Spleen (tissue), 11 donors: ENCODE results near the gene CNTNAP2. TPM values are rescaled to one million over a fixed set of nuclear protein-coding genes. Genes with fewer than 3 reads are reported as not detected.

Source experiments
- DNase-seq: peaks from one replicate; pipeline ENCODE4 v3.0.0-alpha.2; 2020
- H3K27ac ChIP-seq, 8 donors: fragments of 200-600 bp; sonication (generic) in 7 of 8; 1 replicate in 4 of 8; 2 replicates in 4 of 8; pipeline versions ENCODE4 v1.5.0 to v1.8.0; 2016 to 2021; ENCODE audit warnings: inconsistent platforms in 4 of 8, mild to moderate bottlenecking in 4 of 8, moderate library complexity in 1 of 8
- H3K27me3 ChIP-seq, 7 donors: fragments of 200-600 bp; sonication (generic) in 6 of 7; replicated peaks in 1 of 7; 1 replicate in 4 of 7; 2 replicates in 3 of 7; pipeline versions ENCODE4 v1.5.0 to v1.8.0; 2016 to 2021; ENCODE audit warnings: inconsistent platforms in 3 of 7, mild to moderate bottlenecking in 1 of 7
- H3K36me3 ChIP-seq, 6 donors: fragments of 200-600 bp; sonication (generic) in 5 of 6; 1 replicate in 4 of 6; 2 replicates in 2 of 6; pipeline versions ENCODE4 v1.5.0 to v1.8.0; 2016 to 2021; ENCODE audit warnings: inconsistent platforms in 2 of 6
- H3K4me1 ChIP-seq, 6 donors: fragments of 200-600 bp; sonication (generic) in 5 of 6; 1 replicate in 3 of 6; 2 replicates in 3 of 6; pipeline versions ENCODE4 v1.5.0 to v1.8.0; 2016 to 2021; ENCODE audit warnings: inconsistent platforms in 3 of 6
- H3K4me3 ChIP-seq, 8 donors: fragments of 200-600 bp; sonication (generic) in 7 of 8; 1 replicate in 4 of 8; 2 replicates in 4 of 8; pipeline versions ENCODE4 v1.5.0 to v1.8.0; 2016 to 2021; ENCODE audit warnings: inconsistent platforms in 4 of 8, mild to moderate bottlenecking in 4 of 8, moderate library complexity in 2 of 8
- H3K9me3 ChIP-seq, 8 donors: fragments of 200-600 bp; sonication (generic) in 7 of 8; 1 replicate in 4 of 8; 2 replicates in 4 of 8; pipeline versions ENCODE4 v1.5.0 to v1.8.0; 2016 to 2021; ENCODE audit warnings: inconsistent platforms in 4 of 8
- POLR2A ChIP-seq, 3 donors: fragments of 450-650 bp; IDR thresholded peaks; one replicate each; pipeline ENCODE4 v1.5.1; 2017; ENCODE audit warnings: antibody characterized with exemption in 3 of 3, mild to moderate bottlenecking in 1 of 3
- POLR2AphosphoS5 ChIP-seq, 3 donors: sonication (generic); formaldehyde crosslinking; IDR thresholded peaks; one replicate each; pipeline ENCODE4 v1.5.1; 2017; ENCODE audit warnings: antibody characterized with exemption in 3 of 3
- WGBS, 5 donors: extraction: QIAGEN DNeasy Blood & Tissue Kit in 3 of 5; methylation state at CpG; one replicate each; pipeline versions ENCODE4 v1.1.5 to v1.1.7; 2013 to 2018; 5-methylcytosine and 5-hydroxymethylcytosine counted together
- intact Hi-C: fragments of 100-400 bp; cut with DNase I; formaldehyde crosslinking; loops from one replicate; pipeline ENCODE4 v1.15.0; 2023; ENCODE audit warnings: low total_unique reads
- polyA plus RNA-seq, 3 donors: library from polyadenylated mRNA; stranded (reverse); fragments of 200-250 nt; gene quantifications; one replicate each; pipeline ENCODE4 v1.2.1, GENCODE V29; 2013
- total RNA-seq, 7 donors: library from RNA; depleted of rRNA in 3 of 7; stranded (reverse); fragments of >200 nt in 3 of 7; fragmentation: NEBNext Ultra II Directional in 4 of 7; extraction: Animal tissue kit (Norgen Biotek cat#: 25700) in 4 of 7; gene quantifications; one replicate each; pipeline versions ENCODE4 v1.1.0 to v1.2.1, GENCODE V29; 2016 to 2021
- TF ChIP-seq, protein P1 (sequence below), 11 experiments: fragments of 200-600 bp in 7 of 11; fragments of 450-650 bp in 4 of 11; sonication (generic) in 4 of 11; IDR thresholded peaks in 8 of 11; conservative IDR thresholded peaks in 3 of 11; 1 replicate in 7 of 11; 2 replicates in 4 of 11; pipeline versions ENCODE4 v1.4.0 to v1.8.0; 2016 to 2021; ENCODE audit warnings: antibody characterized with exemption in 11 of 11, inconsistent platforms in 4 of 11, mild to moderate bottlenecking in 1 of 11
- donor health status: healthy with polysubstance abuse.
- donor health status: DM: no; HTN: no; CAD: no; lungs with moderate emphysema.
- donor health status: DM: no; HTN: no; CAD: no.
- donor health status: Bipolar disorder and iron deficiency.
- donor health status: healthy.
- donor health status: DM: no; HTN: no; CAD: no.
- donor health status: DM: yes; HTN: yes; CAD: no.

Gene CNTNAP2
- total and polyA plus RNA-seq, 10 donors: 0.13 to 2.0 (median 0.82) TPM

DNA sequence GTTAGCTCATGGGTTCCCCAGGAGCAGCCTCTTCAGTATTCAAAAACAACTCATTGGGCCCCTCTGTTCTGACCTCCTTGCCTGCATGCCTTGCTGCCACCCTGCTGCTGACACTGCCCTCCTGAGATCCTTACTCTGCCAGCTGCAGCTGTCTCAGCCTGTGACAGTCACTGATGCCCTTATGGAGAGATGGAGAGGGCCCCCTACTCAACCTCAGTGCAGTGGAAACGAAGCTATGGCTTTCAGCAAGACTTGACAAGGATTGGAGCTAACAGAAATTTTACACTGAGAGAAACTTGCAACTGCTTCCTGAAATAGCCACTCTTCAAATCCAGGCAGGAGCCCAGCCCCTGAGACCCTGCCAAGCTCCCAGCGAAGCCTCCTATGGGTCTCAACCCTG, 1795.7 kb downstream of the CNTNAP2 start:
- H3K27ac ChIP-seq: no peak overlapping the region
- H3K4me1 ChIP-seq: peaks cover 0 to 2% (median 0%) of the 10 kb centered on the region in 6 donors
- no peaks in the 10 kb centered on the region for H3K36me3 ChIP-seq
- no peak for DNase-seq
- no peaks in the 10 kb centered on the region for H3K27me3 ChIP-seq
- intact Hi-C loops: no loop called here
- TF ChIP-seq POLR2A (IDR thresholded peaks at IDR 0.05): no peak
- no peak for TF ChIP-seq POLR2AphosphoS5 (IDR thresholded peaks at IDR 0.05)
- TF ChIP-seq, protein P1, sequence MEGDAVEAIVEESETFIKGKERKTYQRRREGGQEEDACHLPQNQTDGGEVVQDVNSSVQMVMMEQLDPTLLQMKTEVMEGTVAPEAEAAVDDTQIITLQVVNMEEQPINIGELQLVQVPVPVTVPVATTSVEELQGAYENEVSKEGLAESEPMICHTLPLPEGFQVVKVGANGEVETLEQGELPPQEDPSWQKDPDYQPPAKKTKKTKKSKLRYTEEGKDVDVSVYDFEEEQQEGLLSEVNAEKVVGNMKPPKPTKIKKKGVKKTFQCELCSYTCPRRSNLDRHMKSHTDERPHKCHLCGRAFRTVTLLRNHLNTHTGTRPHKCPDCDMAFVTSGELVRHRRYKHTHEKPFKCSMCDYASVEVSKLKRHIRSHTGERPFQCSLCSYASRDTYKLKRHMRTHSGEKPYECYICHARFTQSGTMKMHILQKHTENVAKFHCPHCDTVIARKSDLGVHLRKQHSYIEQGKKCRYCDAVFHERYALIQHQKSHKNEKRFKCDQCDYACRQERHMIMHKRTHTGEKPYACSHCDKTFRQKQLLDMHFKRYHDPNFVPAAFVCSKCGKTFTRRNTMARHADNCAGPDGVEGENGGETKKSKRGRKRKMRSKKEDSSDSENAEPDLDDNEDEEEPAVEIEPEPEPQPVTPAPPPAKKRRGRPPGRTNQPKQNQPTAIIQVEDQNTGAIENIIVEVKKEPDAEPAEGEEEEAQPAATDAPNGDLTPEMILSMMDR (IDR thresholded peaks at IDR 0.05 in 8 of 11, conservative IDR thresholded peaks at IDR 0.05 in 3 of 11): no peak
- 53 to 90% (median 57%) methylated on average over 2 of the region's 2 CpGs for WGBS, 5 donors
- no peak overlapping the region for H3K4me3 ChIP-seq
- no peaks in the 10 kb centered on the region for H3K9me3 ChIP-seq

DNA sequence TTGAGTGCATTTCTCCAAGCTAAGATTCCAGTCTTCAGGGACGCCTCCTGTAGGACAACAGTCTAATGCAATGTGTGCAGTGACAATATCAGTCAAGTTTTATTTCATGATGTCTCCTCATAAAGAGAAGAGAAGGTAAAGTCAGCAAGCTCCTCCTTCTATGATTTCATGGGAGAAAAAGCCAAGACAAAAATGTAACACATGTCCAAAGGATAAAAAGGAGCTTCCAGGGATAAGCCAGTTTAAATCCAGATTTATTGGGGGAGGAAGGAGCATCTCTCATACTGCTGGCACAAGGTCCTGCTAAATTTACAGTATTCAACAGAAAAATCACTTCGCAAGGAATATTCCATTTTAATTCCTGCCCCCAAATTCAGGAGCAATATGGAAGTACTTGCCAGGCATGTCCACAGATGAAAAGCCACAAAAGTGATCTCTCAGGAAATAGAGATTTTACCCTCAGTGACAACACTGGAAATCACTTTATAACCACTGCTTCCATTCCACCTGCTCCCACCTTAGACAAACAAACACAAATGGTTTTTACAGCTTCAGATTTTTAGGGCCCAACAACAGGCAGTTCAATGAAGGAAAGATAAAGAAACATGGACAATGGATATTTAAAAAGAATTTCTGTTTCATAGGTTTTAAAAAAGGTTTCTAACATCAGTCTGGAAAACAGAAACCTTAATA, 1796.5 kb downstream of the CNTNAP2 start:
- WGBS, 5 donors: 76 to 93% (median 82%) methylated on average over 2 of the region's 2 CpGs
- Histone ChIP-seq H3K27ac (no peak overlapping the region), H3K4me3 (no peak overlapping the region), H3K9me3 (no peaks in the 10 kb centered on the region), H3K27me3 (no peaks in the 10 kb centered on the region), H3K4me1 (peaks cover 0 to 2% (median 0%) of the 10 kb centered on the region in 6 donors), H3K36me3 (no peaks in the 10 kb centered on the region)
- intact Hi-C loops: no loop called here
- no peak for DNase-seq
- no peak for TF ChIP-seq POLR2AphosphoS5 (IDR thresholded peaks at IDR 0.05)
- TF ChIP-seq, protein P1 (IDR thresholded peaks at IDR 0.05 in 8 of 11, conservative IDR thresholded peaks at IDR 0.05 in 3 of 11): no peak
- no peak for TF ChIP-seq POLR2A (IDR thresholded peaks at IDR 0.05)

DNA sequence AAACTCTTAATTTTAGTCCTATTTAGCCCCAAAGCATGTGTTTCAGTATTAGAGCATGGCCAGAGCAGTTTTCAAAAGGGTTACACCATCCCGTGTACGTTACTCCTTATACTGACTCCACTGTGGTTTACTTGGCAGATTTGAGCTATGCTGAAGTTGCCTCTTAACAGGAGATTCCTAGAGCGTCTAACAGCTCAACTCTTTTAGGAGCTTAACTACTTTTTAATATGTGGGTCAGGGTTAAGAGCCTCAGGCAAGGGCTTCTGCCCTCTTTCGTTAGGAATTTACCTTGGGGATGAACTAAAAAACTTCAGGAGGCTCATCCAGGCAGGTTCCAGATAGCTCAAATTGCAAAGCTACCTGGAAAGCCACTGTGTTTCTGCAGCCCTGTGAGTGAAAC, 1799.2 kb downstream of the CNTNAP2 start:
- 61 to 77% (median 69%) methylated on average over 4 of the region's 4 CpGs for WGBS, 5 donors
- peaks cover 0 to 2% (median 0%) of the 10 kb centered on the region in 6 donors for H3K4me1 ChIP-seq
- H3K27ac ChIP-seq: no peak overlapping the region
- no peak for DNase-seq
- TF ChIP-seq, protein P1 (IDR thresholded peaks at IDR 0.05 in 8 of 11, conservative IDR thresholded peaks at IDR 0.05 in 3 of 11): no peak
- TF ChIP-seq POLR2AphosphoS5 (IDR thresholded peaks at IDR 0.05) (no peak), POLR2A (IDR thresholded peaks at IDR 0.05) (no peak)
- H3K4me3 ChIP-seq: no peak overlapping the region
- intact Hi-C loops: no loop called here
- H3K27me3 ChIP-seq: no peaks in the 10 kb centered on the region
- no peaks in the 10 kb centered on the region for H3K9me3 ChIP-seq
- H3K36me3 ChIP-seq: no peaks in the 10 kb centered on the region

DNA sequence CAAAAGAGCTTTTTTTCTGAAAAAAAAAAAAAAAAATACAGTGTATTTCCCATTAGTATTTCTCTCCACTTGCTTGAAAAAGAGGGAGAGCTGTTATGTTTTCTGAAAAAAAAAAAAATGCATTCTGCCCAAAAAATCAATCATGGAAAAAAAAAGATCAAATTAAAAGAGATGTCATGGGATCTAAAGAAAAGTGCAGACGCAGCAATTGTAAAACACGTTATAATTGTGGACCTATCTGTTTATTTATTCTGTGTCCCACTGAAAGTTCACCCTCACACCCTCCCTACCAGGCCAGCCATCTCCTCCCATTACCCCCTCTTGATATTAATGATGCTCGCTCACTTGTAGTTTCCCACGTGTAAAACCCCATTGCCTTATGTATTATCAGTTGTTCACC, 1800.0 kb downstream of the CNTNAP2 start:
- intact Hi-C loops: no loop called here
- Histone ChIP-seq H3K4me1 (peaks cover 0 to 2% (median 0%) of the 10 kb centered on the region in 6 donors), H3K36me3 (no peaks in the 10 kb centered on the region), H3K4me3 (no peak overlapping the region), H3K9me3 (no peaks in the 10 kb centered on the region), H3K27ac (no peak overlapping the region), H3K27me3 (no peaks in the 10 kb centered on the region)
- 79 to 90% (median 82%) methylated on average over 4 of the region's 4 CpGs for WGBS, 5 donors
- TF ChIP-seq POLR2AphosphoS5 (IDR thresholded peaks at IDR 0.05): no peak
- TF ChIP-seq, protein P1 (IDR thresholded peaks at IDR 0.05 in 8 of 11, conservative IDR thresholded peaks at IDR 0.05 in 3 of 11): no peak
- no peak for TF ChIP-seq POLR2A (IDR thresholded peaks at IDR 0.05)
- no peak for DNase-seq
